ENCODE measurements around the gene LTO1.

The LTO1 gene, protein sequence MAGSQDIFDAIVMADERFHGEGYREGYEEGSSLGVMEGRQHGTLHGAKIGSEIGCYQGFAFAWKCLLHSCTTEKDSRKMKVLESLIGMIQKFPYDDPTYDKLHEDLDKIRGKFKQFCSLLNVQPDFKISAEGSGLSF

DNA sequence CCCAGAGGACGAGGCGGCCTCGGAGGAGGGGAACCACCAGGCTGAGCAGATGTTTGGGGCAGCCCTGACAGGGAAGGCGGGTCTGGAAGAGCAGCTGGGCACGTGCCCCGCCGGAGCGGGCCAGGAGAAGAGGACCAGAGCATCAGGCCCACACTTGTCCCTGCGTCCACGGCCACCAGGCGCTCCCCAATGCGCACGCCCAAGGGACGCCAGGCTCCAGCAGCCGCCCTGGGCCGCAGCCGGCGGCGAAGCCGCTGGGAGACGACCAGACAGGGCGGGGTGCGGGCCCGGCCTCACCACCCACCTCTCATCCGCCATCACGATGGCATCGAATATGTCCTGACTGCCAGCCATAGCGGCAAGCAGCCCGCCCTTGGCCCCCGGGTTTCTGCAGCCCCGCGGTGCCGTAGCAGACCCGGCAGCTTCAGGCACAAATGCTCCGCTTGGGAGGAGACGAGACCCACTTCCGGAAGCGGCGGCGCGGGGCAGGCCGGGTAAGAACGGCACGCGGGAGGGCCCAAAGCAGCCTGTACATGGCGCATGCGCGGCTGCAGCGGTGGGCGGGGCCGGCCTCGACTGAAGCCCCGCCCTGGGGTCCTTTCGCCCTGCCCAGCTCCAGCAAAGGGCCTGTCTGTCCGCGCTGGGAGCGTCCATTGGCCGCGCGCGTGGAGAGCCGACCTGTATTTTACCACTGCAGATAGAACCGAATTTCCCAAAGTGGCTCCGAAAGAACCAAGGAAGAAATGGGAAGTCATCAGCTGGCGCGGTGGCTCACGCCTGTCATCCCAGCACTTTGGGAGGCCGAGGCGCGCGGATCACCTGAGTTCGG lies at the start of gene LTO1:
Gene LTO1 (minus strand): TSS at position 468 of the 829 bp plus-strand sequence. CDS start 114 bp downstream, at position 354.
- DNase-seq, result peak; percentile 94

DNA sequence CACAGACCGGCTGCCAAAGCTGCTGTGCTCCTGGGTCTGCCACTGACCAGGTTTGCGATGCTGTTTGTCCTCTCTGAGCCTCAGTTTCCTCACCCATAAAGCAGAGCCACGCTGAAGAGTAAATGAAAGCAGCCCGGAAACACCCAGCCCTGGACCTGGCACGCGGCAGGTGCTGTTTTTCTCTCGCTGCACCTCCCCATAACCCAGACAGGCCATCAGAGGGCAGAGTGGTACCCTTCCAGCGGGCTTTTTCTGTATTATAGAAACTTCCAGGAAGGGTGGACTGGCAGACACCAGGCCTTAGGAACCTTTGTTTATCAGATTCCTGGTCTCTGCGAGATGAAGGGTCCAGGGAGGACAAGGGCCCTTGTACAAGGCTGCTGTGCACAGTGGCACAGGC lies 46.6 kb upstream of the LTO1 start:
- no peak for DNase-seq

DNA sequence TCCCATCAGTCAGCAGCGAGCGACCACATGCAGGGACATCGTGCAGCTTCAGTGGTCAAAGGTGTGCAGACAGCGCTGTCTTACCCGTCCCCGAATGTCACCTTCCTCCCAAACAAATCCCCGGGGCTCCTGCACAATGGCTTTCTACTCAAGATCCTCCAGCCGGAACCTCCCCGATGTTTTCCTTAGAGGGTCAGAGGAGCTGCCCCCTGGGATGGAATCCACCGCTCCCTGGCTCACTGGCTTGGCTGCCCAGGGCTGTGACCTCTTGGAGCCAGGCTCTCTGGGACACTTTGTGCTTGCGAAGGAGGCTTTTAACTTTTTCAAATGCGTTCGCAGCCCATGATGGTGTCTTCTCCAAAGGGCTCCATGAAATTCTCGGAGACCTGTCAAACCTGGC lies 46.0 kb upstream of the LTO1 start:
- no peak for DNase-seq

DNA sequence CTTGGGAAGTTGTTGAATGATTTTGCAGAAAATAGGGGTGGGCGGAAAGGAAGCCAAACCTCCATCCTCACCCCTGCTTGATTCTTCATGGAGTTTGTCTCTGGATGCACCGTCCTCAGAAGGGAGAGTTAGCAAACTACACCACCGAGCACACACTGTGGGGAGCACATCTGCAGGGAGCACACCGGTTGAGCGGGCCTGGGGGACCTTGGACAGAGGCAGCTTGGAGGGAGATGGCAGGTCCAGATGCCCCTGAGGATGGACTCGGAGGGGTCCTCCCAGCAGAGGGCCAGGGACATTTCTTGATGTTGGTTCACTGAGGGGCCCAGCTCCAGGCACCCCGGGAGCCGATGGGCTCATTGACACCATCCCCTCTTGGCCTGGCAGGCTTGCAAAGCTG lies 43.8 kb upstream of the LTO1 start:
- DNase-seq, result no peak

DNA sequence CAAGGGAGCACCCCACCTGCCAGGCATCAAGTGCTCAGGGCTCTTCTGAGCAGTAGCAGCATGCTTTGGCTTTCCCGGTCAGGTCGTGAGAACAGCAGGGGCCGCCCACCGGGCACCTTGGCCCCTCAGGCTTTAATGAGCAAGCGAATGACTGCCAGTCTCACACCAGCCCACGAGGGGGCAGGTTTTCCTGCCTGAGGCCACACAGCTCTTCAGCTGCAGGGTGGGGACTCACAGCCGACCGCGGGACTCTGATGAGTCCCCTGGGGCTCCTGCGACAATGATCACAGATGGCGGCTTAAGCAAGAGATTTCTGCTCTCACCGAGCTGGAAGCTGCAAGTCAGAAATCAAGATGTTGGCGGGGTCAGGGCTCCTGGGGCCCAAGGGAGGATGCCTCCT lies 43.0 kb upstream of the LTO1 start:
- DNase-seq, result peak; percentile 30

DNA sequence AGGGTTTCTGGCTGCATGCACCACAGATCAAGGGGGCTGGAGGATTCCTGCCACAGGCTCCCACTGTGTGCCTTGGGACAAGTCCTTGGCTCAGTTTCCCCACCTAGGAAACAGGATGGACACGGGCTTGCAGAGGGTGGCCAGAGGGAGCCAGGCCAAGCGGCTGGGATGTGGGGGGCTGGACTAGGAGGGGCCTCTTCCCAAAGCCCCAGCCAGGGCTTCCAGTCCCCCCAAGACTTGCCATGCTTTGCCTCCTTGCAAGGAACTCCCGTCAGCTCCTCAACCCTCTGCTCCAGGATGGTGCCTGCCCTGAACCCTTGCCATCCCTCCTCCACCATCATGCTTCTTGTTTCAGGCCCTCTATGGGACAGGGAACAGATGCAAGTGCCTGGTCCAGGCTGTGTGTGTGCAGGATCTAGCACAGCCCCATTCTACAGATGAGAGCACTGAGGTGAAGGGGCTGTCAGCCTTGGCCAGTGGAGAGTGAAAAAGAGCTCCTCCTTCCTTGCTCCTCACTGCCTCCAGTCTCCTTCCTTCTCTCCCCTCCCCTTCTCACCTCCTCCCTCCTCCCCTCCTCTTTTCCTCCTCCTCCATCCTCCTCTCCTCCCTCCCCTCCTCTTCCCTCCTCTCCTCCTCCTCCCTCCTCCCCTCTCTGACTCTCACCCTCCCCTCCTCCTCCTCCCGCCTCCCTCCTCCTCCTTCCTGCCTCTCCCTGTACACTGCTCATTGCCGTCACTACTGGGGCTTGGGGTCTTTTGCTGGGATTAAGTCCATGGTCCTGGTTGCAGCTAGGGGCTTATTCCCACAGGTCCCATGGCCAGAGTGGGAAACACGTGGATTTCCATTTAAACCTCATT lies 42.0 kb upstream of the LTO1 start:
- DNase-seq, result no peak

DNA sequence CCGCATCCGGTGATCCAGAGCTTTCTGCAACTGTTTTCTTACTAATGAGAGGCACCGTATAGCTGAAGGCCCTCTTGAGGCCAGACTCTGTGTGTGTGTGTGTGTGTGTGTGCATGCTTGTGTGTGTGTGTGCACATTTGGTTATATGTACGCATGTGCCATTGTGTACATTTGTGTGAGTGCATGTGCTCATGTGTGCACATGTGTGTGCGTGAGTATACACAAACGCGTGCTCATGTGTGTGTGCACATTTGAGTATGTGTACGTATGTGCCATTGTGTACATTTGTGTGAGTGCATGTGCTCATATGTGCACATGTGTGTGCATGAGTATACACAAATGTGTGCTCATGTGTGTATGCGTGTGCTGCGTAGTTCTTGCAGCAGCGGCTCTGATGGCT lies 40.9 kb upstream of the LTO1 start:
- no peak for DNase-seq

DNA sequence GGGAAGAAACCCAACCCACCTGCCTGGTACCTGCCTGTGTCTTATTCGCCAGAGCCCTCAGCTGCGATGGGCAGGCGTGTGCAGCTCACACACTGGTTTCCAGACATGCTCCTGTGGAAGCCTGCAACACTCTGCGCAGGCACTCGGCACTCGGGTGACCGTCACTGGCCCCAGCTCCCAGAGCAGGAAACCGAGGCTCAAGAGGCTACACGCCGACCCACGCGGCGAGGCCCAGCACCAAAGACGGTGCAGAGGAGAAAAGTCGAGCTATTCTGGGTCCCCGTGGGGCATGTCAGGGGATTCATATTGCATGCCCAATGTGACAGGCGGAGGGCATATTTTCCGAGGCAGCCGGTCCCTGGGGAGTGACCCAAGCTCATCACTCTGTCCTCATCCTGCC lies 40.3 kb upstream of the LTO1 start:
- no peak for DNase-seq

DNA sequence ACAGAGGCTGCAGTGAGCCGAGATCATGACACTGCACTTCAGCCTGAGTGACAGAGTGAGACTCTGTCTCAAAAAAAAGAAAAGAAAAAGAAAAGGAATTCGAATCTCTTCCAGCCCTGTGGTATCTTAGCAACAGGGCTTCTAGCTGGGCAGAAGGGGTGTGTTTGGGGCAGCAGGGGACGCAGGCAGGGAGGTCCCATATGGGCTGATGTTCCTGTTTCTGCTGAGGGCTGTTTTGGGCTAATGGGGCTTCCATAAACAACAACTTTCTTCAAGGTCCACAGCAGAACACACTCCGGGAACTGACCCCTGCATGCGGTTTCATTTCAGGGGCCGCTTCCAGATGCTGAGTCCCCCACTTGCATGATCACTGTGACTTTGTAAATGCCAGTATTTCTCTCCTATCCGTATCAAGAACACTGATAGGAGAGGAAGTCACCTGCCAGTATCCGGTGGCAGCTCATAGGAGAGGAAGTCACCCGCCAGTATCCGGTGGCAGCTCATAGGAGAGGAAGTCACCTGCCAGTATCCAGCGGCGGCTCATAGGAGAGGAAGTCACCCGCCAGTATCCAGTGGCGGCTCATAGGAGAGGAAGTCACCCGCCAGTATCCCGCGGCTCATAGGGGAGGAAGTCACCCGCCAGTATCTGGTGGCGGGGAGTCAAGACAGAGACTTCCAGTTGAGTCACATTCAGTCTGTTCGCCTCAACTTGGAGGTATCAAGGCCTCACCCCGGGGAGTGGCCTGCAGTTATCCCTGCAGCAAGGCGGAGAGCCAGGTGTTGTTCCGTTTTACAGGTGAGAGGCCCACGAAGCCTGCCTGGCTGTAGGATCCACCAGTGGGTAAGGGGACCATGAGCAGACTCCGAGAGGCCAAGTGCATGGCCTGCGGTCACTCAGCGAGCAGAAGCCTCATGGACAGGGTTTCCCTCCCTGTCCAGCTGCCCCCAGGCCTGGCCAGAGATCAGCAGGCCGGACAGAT lies 37.0 kb upstream of the LTO1 start:
- no peak for DNase-seq

DNA sequence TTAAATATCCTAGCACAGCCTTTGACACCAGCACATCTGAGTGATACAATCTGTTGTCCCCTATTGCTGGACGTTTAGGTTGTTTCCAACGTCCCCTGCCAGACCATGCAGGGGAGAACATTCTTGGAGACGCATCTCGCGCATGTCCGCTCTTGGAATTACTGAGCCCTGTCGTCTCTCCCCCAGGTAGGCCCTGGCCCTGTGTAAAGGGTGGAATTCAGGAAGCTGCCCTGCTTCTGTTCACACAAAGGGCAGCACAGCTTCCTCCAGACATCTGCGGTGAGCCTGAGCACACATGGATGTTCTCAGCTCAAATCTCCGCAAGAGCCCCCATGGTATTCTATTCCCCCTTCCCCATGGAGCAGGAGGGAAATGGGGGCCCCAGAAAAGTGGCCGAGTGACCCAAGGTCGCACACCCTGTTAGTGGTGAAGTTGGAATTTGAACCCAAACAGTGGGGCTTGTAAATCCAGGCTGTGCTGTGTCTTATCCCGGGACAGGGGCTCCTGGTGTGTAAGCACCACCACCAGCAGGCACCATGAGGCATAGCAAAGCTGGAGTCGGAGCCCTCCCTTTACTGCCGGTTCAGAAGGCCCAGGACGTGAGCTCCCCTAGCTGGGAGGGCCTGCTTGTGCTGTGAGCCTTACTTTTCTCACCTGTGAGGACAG lies 33.7 kb upstream of the LTO1 start:
- no peak for DNase-seq

DNA sequence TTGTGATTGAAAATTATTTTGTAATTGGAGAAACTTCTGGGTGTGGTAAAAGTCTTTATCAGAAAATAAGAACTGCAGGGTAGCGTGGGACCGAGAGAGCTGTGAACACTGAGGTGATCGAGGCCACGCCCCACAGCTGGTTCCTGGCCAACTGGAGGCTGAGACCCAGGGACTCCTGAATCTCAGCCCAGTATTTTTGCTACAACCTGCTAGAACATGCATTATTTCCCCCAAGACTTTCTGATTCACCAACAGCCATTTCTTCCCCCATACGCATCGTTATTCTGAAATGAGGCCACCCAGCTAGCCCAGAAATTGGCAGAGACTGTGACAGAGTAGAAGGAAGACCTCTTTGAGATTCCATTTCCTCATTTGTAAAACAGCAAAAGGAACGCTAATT lies 32.0 kb upstream of the LTO1 start:
- no peak for DNase-seq

DNA sequence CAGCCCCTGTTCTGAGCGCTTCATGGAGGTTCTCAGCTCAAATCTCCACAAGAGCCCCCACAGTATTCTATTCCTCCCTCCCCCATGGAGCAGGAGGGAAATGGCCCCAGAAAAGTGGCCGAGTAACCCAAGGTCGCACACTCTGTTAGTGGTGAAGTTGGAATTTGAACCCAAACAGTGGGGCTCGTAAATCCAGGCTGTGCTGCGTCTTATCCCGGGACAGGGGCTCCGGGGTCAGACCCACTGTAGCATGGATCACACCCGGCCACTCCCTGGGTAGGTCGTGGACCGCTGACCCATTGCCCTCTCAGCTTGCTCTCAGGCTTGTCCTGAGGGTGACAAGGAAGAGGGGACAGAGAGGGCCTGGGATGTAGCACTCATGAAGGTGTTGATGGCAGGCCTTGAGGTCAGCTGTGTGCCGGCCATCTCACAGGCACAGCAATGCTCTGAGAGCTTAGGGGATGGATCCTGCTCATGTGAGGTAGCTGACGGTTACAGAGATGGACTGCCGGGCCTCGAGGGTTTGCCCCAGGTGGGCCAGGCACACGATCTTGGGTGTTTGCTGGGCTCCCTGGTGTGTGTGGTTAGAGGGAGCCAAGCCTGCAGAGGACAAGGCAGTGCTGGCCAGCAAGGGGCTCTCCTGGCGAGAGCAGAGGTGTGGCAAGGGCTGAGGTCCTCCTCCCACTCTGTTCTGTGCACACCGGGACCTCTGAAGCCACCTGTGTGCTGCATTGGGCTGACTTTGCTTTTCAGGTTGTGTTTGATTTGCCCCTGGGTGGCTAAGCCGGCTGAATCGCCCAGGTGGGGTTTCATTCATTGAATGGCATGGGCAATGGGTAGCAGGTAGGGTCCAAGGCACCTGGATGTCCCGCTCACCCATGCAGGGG lies 31.0 kb upstream of the LTO1 start:
- DNase-seq, result no peak

DNA sequence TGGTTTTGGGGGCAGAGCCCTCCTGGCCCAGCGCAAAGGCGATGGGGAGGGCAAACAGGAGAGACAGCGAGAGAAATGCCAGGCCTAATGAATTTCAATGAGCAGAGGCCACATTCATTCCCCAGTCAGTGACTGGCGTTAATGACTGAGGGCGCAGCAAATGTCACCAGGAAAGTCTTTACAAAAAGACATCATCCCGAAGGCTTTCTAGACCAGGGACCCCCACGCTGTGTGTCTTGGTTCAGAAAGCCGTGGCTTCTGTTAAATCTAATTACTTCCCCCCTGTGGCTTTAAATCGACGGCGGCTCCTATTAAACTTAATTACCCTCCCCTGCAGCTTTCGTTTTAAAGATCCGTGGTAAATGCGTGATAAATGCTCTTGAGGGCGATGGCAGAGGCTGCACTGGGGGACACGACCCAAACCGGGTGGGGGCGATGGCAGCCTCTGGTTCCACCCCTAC lies 30.2 kb upstream of the LTO1 start:
- no peak for DNase-seq

DNA sequence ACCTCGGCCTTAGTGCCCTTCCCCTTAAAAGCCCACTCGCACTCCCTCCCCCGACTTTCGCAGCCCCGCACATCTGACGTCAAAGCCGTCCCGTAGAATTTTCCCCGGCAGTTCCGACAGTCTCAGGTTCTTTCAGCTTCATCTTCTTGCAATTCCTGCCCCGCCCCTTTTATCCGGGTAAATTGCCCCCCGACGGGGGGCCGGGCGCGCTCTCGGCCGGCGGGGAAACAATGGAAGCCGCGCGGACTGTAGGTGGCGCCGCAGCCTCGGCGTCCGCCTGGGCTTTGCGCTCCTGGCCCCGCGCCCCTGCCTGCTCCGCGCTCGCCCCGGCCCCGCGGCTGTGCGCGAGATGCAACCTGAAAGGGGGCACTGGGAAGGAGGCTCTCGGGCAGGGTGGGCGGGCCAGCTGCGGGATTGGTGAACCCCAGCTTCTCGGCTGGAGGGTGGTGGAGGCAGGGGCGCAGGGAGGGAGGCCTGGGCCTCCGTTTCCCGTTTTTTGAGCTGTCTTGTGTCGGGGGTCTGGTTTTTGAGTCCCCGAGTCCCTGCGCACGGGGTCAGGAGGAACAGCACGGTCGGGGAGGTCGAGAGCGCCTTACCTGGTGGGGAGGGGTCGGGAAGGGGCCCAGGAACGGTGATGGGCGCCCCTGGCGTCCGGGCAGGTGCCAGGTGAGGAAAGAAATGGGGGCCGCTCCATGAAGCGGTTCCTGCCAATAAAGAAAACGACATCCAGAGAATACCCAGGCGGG lies 29.5 kb upstream of the LTO1 start:
- DNase-seq, result peak; percentile 13

DNA sequence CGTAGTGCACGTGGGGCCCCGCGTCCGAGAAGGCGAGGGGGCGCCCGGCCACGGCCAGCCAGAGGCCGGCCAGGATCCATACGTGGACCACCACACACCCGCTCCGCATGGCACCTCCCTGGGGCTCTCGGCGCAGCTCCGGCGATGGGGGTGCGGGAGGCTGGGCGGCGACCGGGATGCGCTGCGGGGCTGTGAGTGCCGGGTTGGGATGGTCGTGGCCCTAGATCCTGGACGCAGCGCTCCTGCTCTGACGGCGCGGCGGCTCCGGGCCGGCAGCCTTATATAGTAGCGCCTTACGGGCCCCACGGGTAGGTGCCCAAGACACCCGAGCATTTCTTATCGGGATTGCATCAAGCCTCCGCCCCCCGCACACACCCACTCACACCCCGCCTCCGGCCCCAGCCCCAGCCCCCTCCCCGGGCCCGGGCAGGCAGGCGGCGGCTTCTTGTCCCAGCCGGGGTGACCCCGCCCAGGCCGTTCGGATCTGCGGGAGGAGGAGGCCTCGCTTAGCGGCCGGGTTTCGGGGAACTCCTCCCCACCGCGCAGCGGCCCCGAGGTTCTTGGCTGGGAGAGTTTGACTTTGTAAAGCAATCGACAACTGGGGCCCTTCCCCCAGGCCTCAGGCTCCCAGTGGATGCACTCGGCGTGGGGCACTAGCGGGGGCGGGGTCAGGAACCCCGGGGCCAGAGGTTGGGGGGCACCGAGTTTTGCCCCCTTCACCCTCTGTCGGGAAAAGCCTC lies 28.8 kb upstream of the LTO1 start, which contains the start of gene FGF19:
Gene FGF19 (minus strand): TSS at position 255 of the 740 bp plus-strand sequence. CDS start 146 bp downstream, at position 109.
- DNase-seq, result no peak

DNA sequence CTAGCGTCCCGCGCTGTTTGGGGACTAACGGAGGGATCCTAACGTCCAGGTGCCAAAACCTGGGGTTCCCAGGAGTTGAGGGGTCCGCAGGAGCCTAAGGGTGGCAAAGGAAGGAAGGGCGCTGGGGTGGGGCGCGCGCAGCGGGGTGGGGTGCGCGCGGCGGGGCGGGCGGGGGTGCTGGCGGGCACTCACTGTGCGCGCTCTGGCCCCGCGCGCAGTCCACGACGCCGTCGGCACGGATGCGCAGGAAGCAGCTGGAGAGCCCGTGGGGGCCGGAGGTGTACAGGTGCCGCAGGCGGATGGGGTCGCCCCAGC lies 28.3 kb upstream of the LTO1 start:
- DNase-seq, result no peak

DNA sequence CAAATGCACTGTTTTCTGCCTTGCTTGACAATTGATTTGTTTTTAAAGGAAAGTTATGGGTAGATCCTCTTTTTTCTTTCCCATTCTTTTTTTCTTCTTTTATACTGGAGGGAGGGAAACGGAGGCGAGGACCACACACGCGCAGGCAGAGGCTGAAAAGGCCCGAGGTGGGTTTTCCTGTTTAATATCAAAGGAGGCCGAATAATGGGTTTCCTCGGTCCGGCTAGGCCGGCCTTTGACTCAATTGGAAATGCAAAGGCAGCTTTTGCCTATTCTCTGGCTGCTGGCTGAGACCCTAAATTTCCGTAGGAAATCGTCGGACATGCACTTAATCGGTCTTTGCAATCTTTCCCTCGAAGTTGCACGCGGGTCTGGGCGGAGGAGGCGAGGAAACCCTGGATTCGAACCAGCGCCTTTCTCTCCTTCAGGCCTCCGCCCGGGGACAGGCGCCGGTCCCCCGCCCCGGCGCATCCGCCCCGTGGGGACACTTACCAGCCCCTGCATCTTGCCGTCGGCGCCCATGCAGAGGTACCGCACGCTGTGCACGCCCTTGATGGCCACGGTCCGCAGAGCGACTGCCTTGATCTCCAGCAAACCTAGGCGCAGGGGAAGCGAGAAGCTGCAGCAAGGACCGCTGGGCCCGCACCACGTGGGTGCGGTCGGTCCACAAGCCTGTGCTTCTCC lies 27.8 kb upstream of the LTO1 start:
- no peak for DNase-seq

DNA sequence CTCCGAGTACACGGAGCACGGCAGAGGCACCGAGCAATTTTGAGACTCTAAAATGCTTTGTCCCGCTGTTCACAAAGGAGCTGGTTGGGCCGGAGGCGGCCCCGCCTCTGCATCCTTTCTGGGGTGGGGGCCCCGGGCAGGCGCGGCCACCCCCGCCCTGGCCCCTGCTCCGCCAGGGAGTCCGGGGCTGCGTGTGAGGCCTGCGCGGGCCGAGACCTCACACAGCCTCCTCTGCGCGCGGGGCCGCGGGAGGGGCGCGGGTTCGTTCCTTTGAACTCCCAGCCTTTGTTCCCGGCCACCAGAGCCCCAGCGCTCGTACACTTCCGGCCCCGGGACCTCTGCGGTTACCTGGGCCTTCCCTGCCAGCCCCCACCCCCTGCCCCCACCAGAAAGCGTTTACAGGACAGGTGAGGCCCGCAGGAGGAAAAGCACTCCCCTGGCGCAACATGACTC lies 27.1 kb upstream of the LTO1 start:
- DNase-seq, result no peak

Data from fibroblast of skin of right biceps (primary cell).